ENCODE results near the gene SEPSECS.

DNA sequence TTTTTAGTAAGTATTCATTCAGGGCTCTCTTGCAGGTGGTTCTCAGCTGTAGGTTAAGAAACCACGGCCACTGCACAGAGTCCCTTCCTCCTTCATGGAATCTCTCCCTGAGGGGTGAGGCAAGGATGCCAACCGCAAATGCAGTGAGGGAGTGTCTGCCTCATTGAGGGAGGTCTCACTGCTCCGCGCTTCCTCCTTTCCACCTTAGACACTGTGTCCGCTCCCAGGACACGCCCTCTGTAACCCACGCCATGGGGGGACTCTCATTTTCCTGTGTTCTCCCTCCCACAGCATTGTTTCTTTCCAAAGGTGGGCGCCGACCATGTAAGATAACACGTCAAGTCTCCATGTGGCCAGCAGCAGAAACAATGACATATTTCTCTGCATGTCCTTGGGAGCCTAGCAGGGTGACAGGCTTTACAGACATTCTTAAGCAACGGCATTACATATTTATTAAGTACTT lies 63.2 kb downstream of the SEPSECS start:
- TF ChIP-seq, protein P1, sequence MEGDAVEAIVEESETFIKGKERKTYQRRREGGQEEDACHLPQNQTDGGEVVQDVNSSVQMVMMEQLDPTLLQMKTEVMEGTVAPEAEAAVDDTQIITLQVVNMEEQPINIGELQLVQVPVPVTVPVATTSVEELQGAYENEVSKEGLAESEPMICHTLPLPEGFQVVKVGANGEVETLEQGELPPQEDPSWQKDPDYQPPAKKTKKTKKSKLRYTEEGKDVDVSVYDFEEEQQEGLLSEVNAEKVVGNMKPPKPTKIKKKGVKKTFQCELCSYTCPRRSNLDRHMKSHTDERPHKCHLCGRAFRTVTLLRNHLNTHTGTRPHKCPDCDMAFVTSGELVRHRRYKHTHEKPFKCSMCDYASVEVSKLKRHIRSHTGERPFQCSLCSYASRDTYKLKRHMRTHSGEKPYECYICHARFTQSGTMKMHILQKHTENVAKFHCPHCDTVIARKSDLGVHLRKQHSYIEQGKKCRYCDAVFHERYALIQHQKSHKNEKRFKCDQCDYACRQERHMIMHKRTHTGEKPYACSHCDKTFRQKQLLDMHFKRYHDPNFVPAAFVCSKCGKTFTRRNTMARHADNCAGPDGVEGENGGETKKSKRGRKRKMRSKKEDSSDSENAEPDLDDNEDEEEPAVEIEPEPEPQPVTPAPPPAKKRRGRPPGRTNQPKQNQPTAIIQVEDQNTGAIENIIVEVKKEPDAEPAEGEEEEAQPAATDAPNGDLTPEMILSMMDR (IDR thresholded peaks at IDR 0.05; ENCODE audit: poor library complexity, severe bottlenecking), result no peak
- TF ChIP-seq EZH2 (IDR thresholded peaks at IDR 0.05; ENCODE audit: borderline replicate concordance, insufficient read depth, low read length, poor library complexity, severe bottlenecking), result no peak
- TF ChIP-seq, protein P2, sequence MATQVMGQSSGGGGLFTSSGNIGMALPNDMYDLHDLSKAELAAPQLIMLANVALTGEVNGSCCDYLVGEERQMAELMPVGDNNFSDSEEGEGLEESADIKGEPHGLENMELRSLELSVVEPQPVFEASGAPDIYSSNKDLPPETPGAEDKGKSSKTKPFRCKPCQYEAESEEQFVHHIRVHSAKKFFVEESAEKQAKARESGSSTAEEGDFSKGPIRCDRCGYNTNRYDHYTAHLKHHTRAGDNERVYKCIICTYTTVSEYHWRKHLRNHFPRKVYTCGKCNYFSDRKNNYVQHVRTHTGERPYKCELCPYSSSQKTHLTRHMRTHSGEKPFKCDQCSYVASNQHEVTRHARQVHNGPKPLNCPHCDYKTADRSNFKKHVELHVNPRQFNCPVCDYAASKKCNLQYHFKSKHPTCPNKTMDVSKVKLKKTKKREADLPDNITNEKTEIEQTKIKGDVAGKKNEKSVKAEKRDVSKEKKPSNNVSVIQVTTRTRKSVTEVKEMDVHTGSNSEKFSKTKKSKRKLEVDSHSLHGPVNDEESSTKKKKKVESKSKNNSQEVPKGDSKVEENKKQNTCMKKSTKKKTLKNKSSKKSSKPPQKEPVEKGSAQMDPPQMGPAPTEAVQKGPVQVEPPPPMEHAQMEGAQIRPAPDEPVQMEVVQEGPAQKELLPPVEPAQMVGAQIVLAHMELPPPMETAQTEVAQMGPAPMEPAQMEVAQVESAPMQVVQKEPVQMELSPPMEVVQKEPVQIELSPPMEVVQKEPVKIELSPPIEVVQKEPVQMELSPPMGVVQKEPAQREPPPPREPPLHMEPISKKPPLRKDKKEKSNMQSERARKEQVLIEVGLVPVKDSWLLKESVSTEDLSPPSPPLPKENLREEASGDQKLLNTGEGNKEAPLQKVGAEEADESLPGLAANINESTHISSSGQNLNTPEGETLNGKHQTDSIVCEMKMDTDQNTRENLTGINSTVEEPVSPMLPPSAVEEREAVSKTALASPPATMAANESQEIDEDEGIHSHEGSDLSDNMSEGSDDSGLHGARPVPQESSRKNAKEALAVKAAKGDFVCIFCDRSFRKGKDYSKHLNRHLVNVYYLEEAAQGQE (IDR thresholded peaks at IDR 0.05; ENCODE audit: borderline replicate concordance), result no peak
